ENCODE results near the gene ASCL3. TPM values are rescaled to one million over a fixed set of nuclear protein-coding genes. Genes with fewer than 3 reads are reported as not detected.
"Not testable (repeated sequence)": the region's sequence is repeated elsewhere in the genome, so short reads cannot be mapped to it uniquely, and the experiment has no call there.

ASCL3 gene
- total and polyA plus RNA-seq, 4 experiments from 2014 or later: not detected

- no peaks in the 10 kb centered on the region for H3K4me1 ChIP-seq (ENCODE audit: insufficient read depth, low read length)
- Mint-ChIP-seq H3K9me3 (no peaks in the 10 kb centered on the region), H3K27ac (peak overlapping the region in 1 of 7 donors; percentile 5), H3K4me1 (no peaks in the 10 kb centered on the region), H3K36me3 (peaks cover 36 to 47% of the 10 kb centered on the region in 2 donors), H3K4me3 (no peak overlapping the region), H3K27me3 (peaks cover 0 to 2% of the 10 kb centered on the region in 2 donors)
- DNase-seq: no peak
- peaks cover 33% of the 10 kb centered on the region for H3K36me3 ChIP-seq (ENCODE audit: insufficient read depth, low read length)
- H3K9me3 ChIP-seq (ENCODE audit: control insufficient read depth in 1 of 2, low read length in 2 of 2): no peaks in the 10 kb centered on the region
- H3K27ac ChIP-seq (ENCODE audit: low read depth, low read length): no peak overlapping the region
- no peak overlapping the region for H3K4me3 ChIP-seq (ENCODE audit: low read length in 2 of 2)
- POLR2A ChIA-PET (ENCODE audit: partially characterized antibody): no interaction called here
- CTCF ChIA-PET (ENCODE audit: partially characterized antibody): interaction anchor here (1.0 to 3.1 kb wide), 2 partner anchors 10 to 13 kb away, joined by 3 to 19 read pairs; no protein-coding TSS in a partner anchor
- intact Hi-C loops (cut with micrococcal nuclease): no loop called here
- no peaks in the 10 kb centered on the region for H3K27me3 ChIP-seq (ENCODE audit: insufficient read depth, low read length)
Measured at GRCh38 chr11:8947230-8947943, 4.6 kb upstream of the ASCL3 start.

GRCh38 chr11:8941341-8942103 lies 1.3 kb downstream of the ASCL3 start:
- DNase-seq: no peak
- Histone ChIP-seq H3K4me1 (ENCODE audit: insufficient read depth, low read length) (no peaks in the 10 kb centered on the region), H3K27ac (ENCODE audit: low read depth, low read length) (no peak overlapping the region), H3K4me3 (ENCODE audit: low read length in 2 of 2) (no peak overlapping the region), H3K27me3 (ENCODE audit: insufficient read depth, low read length) (no peaks in the 10 kb centered on the region), H3K9me3 (ENCODE audit: control insufficient read depth in 1 of 2, low read length in 2 of 2) (no peaks in the 10 kb centered on the region), H3K36me3 (ENCODE audit: insufficient read depth, low read length) (no peaks in the 10 kb centered on the region)
- H3K36me3 Mint-ChIP-seq: no peaks in the 10 kb centered on the region
- H3K9me3 Mint-ChIP-seq: no peaks in the 10 kb centered on the region
- intact Hi-C loops (cut with micrococcal nuclease): no loop called here
- H3K27me3 Mint-ChIP-seq: peaks cover 8 to 11% of the 10 kb centered on the region in 2 donors
- no peaks in the 10 kb centered on the region for H3K4me1 Mint-ChIP-seq
- ChIA-PET POLR2A (ENCODE audit: partially characterized antibody) (no interaction called here), CTCF (ENCODE audit: partially characterized antibody) (no interaction called here)
- peak overlapping the region in 1 of 7 donors; percentile 1 for H3K27ac Mint-ChIP-seq
- no peak overlapping the region for H3K4me3 Mint-ChIP-seq

- ChIA-PET POLR2A (ENCODE audit: partially characterized antibody) (no interaction called here), CTCF (ENCODE audit: partially characterized antibody) (interaction anchor here (0.6 kb wide), 1 partner anchor 22 kb away, joined by 3 read pairs; no protein-coding TSS in a partner anchor)
- H3K27me3 Mint-ChIP-seq: peaks cover 6 to 11% of the 10 kb centered on the region in 2 donors
- intact Hi-C loops (cut with micrococcal nuclease): no loop called here
- H3K36me3 ChIP-seq (ENCODE audit: insufficient read depth, low read length): no peaks in the 10 kb centered on the region
- no peaks in the 10 kb centered on the region for H3K9me3 Mint-ChIP-seq
- no peak overlapping the region for H3K27ac Mint-ChIP-seq
- H3K27me3 ChIP-seq (ENCODE audit: insufficient read depth, low read length): no peaks in the 10 kb centered on the region
- H3K36me3 Mint-ChIP-seq: no peaks in the 10 kb centered on the region
- DNase-seq: no peak
- peaks cover 0 to 3% (median under 1%) of the 10 kb centered on the region in 4 donors for H3K4me1 Mint-ChIP-seq
- no peak overlapping the region for H3K4me3 Mint-ChIP-seq
- no peak overlapping the region for H3K27ac ChIP-seq (ENCODE audit: low read depth, low read length)
- no peak overlapping the region for H3K4me3 ChIP-seq (ENCODE audit: low read length in 2 of 2)
- no peaks in the 10 kb centered on the region for H3K4me1 ChIP-seq (ENCODE audit: insufficient read depth, low read length)
- H3K9me3 ChIP-seq (ENCODE audit: control insufficient read depth in 1 of 2, low read length in 2 of 2): no peaks in the 10 kb centered on the region
Measured at GRCh38 chr11:8937659-8938058, 5.2 kb downstream of the ASCL3 start.

- Histone ChIP-seq H3K4me3 (ENCODE audit: low read length in 2 of 2) (no peak overlapping the region), H3K9me3 (ENCODE audit: control insufficient read depth in 1 of 2, low read length in 2 of 2) (no peaks in the 10 kb centered on the region), H3K27ac (ENCODE audit: low read depth, low read length) (no peak overlapping the region), H3K4me1 (ENCODE audit: insufficient read depth, low read length) (no peaks in the 10 kb centered on the region), H3K36me3 (ENCODE audit: insufficient read depth, low read length) (no peaks in the 10 kb centered on the region), H3K27me3 (ENCODE audit: insufficient read depth, low read length) (no peaks in the 10 kb centered on the region)
- no peak overlapping the region for H3K27ac Mint-ChIP-seq
- peaks cover 0 to 3% (median under 1%) of the 10 kb centered on the region in 4 donors for H3K4me1 Mint-ChIP-seq
- no peaks in the 10 kb centered on the region for H3K9me3 Mint-ChIP-seq
- intact Hi-C loops (cut with micrococcal nuclease): no loop called here
- H3K4me3 Mint-ChIP-seq: peak overlapping the region in 1 of 8 donors; percentile 24
- H3K36me3 Mint-ChIP-seq: no peaks in the 10 kb centered on the region
- POLR2A ChIA-PET (ENCODE audit: partially characterized antibody): no interaction called here
- peaks cover 6 to 11% of the 10 kb centered on the region in 2 donors for H3K27me3 Mint-ChIP-seq
- CTCF ChIA-PET (ENCODE audit: partially characterized antibody): no interaction called here
- no peak for DNase-seq
Measured at GRCh38 chr11:8937159-8937558, 5.7 kb downstream of the ASCL3 start.

- H3K4me1 Mint-ChIP-seq; DNase-seq; POLR2A ChIA-PET (ENCODE audit: partially characterized antibody); H3K27ac ChIP-seq (ENCODE audit: low read depth, low read length); H3K36me3 ChIP-seq (ENCODE audit: insufficient read depth, low read length); H3K4me3 ChIP-seq (ENCODE audit: low read length in 2 of 2); H3K9me3 ChIP-seq (ENCODE audit: control insufficient read depth in 1 of 2, low read length in 2 of 2); H3K9me3 Mint-ChIP-seq; H3K27me3 Mint-ChIP-seq; H3K4me1 ChIP-seq (ENCODE audit: insufficient read depth, low read length); intact Hi-C loops (cut with micrococcal nuclease); H3K27ac Mint-ChIP-seq; H3K27me3 ChIP-seq (ENCODE audit: insufficient read depth, low read length); H3K4me3 Mint-ChIP-seq; H3K36me3 Mint-ChIP-seq: not testable (repeated sequence)
- CTCF ChIA-PET (ENCODE audit: partially characterized antibody): interaction anchor here (1.1 kb wide), 1 partner anchor 202 kb away, joined by 3 read pairs; no protein-coding TSS in a partner anchor
Measured at GRCh38 chr11:8935789-8936188, 7.0 kb downstream of the ASCL3 start.

- DNase-seq: no peak
- intact Hi-C loops (cut with micrococcal nuclease): no loop called here
- H3K4me3 Mint-ChIP-seq: peak overlapping the region in 5 of 8 donors; percentile 9 to 43 (median 36)
- Histone ChIP-seq H3K4me1 (ENCODE audit: insufficient read depth, low read length) (no peaks in the 10 kb centered on the region), H3K4me3 (ENCODE audit: low read length in 2 of 2) (no peak overlapping the region), H3K36me3 (ENCODE audit: insufficient read depth, low read length) (no peaks in the 10 kb centered on the region), H3K27ac (ENCODE audit: low read depth, low read length) (no peak overlapping the region), H3K27me3 (ENCODE audit: insufficient read depth, low read length) (no peaks in the 10 kb centered on the region), H3K9me3 (ENCODE audit: control insufficient read depth in 1 of 2, low read length in 2 of 2) (no peaks in the 10 kb centered on the region)
- ChIA-PET POLR2A (ENCODE audit: partially characterized antibody) (no interaction called here), CTCF (ENCODE audit: partially characterized antibody) (interaction anchor here (1.1 kb wide), 1 partner anchor 203 kb away, joined by 3 read pairs; no protein-coding TSS in a partner anchor)
- peaks cover 0 to 3% (median under 1%) of the 10 kb centered on the region in 4 donors for H3K4me1 Mint-ChIP-seq
- H3K27me3 Mint-ChIP-seq: peaks cover 3% of the 10 kb centered on the region in 2 donors
- no peaks in the 10 kb centered on the region for H3K36me3 Mint-ChIP-seq
- H3K27ac Mint-ChIP-seq: peak overlapping the region in 3 of 7 donors; percentile 1 to 37 (median 7)
- H3K9me3 Mint-ChIP-seq: no peaks in the 10 kb centered on the region
Measured at GRCh38 chr11:8934742-8935488, 7.9 kb downstream of the ASCL3 start.

- peaks cover 0 to 3% (median under 1%) of the 10 kb centered on the region in 4 donors for H3K4me1 Mint-ChIP-seq
- Histone ChIP-seq H3K36me3 (ENCODE audit: insufficient read depth, low read length) (no peaks in the 10 kb centered on the region), H3K27ac (ENCODE audit: low read depth, low read length) (no peak overlapping the region), H3K4me1 (ENCODE audit: insufficient read depth, low read length) (no peaks in the 10 kb centered on the region), H3K4me3 (ENCODE audit: low read length in 2 of 2) (no peak overlapping the region), H3K9me3 (ENCODE audit: control insufficient read depth in 1 of 2, low read length in 2 of 2) (no peaks in the 10 kb centered on the region), H3K27me3 (ENCODE audit: insufficient read depth, low read length) (no peaks in the 10 kb centered on the region)
- no peaks in the 10 kb centered on the region for H3K9me3 Mint-ChIP-seq
- no peak overlapping the region for H3K27ac Mint-ChIP-seq
- no peak for DNase-seq
- CTCF ChIA-PET (ENCODE audit: partially characterized antibody): no interaction called here
- intact Hi-C loops (cut with micrococcal nuclease): no loop called here
- H3K4me3 Mint-ChIP-seq: no peak overlapping the region
- no peaks in the 10 kb centered on the region for H3K36me3 Mint-ChIP-seq
- POLR2A ChIA-PET (ENCODE audit: partially characterized antibody): no interaction called here
- peaks cover 2 to 3% of the 10 kb centered on the region in 2 donors for H3K27me3 Mint-ChIP-seq
Measured at GRCh38 chr11:8933931-8934330, 8.9 kb downstream of the ASCL3 start.
